ENCODE results near the gene DLG4.

- TF ChIP-seq CTCF (IDR thresholded peaks at IDR 0.05; ENCODE audit: low read depth, low read length, poor library complexity, severe bottlenecking), result no peak
- no peak for TF ChIP-seq EZH2phosphoT487 (IDR thresholded peaks at IDR 0.05; ENCODE audit: borderline replicate concordance, low read length)
Measured at GRCh38 chr17:7260651-7261378, 41.2 kb upstream of the DLG4 start.

All from DOHH2 (cell line).